T-helper 2 cell (primary cell): ENCODE measurements around the gene ZFYVE28.

Experiments
- DNase-seq, 5 experiments: peaks; one replicate each; pipeline versions ENCODE4 v3.0.0 to v3.0.0-alpha.2; 2012 to 2022

ZFYVE28 gene

GRCh38 chr4:2411786-2412510, 6.5 kb downstream of the ZFYVE28 start:
- peak in 2 of 5 experiments; percentile 19 to 55 for DNase-seq

GRCh38 chr4:2409381-2409783, 9.1 kb downstream of the ZFYVE28 start:
- DNase-seq, result no peak

GRCh38 chr4:2408976-2409375, 9.5 kb downstream of the ZFYVE28 start:
- DNase-seq, result no peak

- DNase-seq, result peak in 1 of 5 experiments; percentile 30
Observed at GRCh38 chr4:2408401-2408958, 10.0 kb downstream of the ZFYVE28 start.

GRCh38 chr4:2407991-2408342, 10.5 kb downstream of the ZFYVE28 start:
- no peak for DNase-seq

GRCh38 chr4:2406920-2407319, 11.5 kb downstream of the ZFYVE28 start:
- no peak for DNase-seq

- DNase-seq, result no peak
Observed at GRCh38 chr4:2406406-2406805, 12.0 kb downstream of the ZFYVE28 start.

GRCh38 chr4:2402941-2403340, 15.5 kb downstream of the ZFYVE28 start:
- no peak for DNase-seq

GRCh38 chr4:2402048-2402842, 16.2 kb downstream of the ZFYVE28 start:
- peak in 1 of 5 experiments; percentile 33 for DNase-seq

GRCh38 chr4:2401610-2401983, 16.8 kb downstream of the ZFYVE28 start:
- no peak for DNase-seq

GRCh38 chr4:2400841-2401609, 17.4 kb downstream of the ZFYVE28 start:
- peak in 1 of 5 experiments; percentile 66 for DNase-seq

GRCh38 chr4:2399631-2400190, 18.7 kb downstream of the ZFYVE28 start:
- DNase-seq, result no peak

- DNase-seq, result no peak
Observed at GRCh38 chr4:2399216-2399615, 19.2 kb downstream of the ZFYVE28 start.

- no peak for DNase-seq
Observed at GRCh38 chr4:2397596-2398379, 20.7 kb downstream of the ZFYVE28 start.

- no peak for DNase-seq
Observed at GRCh38 chr4:2396781-2397368, 21.6 kb downstream of the ZFYVE28 start.

- no peak for DNase-seq
Observed at GRCh38 chr4:2395584-2395983, 22.9 kb downstream of the ZFYVE28 start.

- DNase-seq, result no peak
Observed at GRCh38 chr4:2395038-2395437, 23.4 kb downstream of the ZFYVE28 start.

GRCh38 chr4:2394528-2394927, 23.9 kb downstream of the ZFYVE28 start:
- DNase-seq, result no peak

GRCh38 chr4:2393353-2394270, 24.8 kb downstream of the ZFYVE28 start:
- no peak for DNase-seq

GRCh38 chr4:2390784-2391421, 27.5 kb downstream of the ZFYVE28 start:
- DNase-seq, result no peak
